ENCODE data around the gene CMTM8.

- TF ChIP-seq, protein P1, sequence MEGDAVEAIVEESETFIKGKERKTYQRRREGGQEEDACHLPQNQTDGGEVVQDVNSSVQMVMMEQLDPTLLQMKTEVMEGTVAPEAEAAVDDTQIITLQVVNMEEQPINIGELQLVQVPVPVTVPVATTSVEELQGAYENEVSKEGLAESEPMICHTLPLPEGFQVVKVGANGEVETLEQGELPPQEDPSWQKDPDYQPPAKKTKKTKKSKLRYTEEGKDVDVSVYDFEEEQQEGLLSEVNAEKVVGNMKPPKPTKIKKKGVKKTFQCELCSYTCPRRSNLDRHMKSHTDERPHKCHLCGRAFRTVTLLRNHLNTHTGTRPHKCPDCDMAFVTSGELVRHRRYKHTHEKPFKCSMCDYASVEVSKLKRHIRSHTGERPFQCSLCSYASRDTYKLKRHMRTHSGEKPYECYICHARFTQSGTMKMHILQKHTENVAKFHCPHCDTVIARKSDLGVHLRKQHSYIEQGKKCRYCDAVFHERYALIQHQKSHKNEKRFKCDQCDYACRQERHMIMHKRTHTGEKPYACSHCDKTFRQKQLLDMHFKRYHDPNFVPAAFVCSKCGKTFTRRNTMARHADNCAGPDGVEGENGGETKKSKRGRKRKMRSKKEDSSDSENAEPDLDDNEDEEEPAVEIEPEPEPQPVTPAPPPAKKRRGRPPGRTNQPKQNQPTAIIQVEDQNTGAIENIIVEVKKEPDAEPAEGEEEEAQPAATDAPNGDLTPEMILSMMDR (IDR thresholded peaks at IDR 0.05; ENCODE audit: borderline replicate concordance, extremely low read depth, low read length, poor library complexity, severe bottlenecking) = no peak
- no peak for TF ChIP-seq EZH2 (IDR thresholded peaks at IDR 0.05; ENCODE audit: borderline replicate concordance, low read depth, low read length, severe bottlenecking)
These were observed 23.3 kb upstream of the CMTM8 start for GRCh38 chr3:32215185-32215584.
